Caco-2 (cell line): ENCODE data around the gene TBCCD1. TPM values are rescaled to one million over a fixed set of nuclear protein-coding genes. Genes with fewer than 3 reads are reported as not detected.

Experiments
- BruUV-seq: library from RNA; stranded (reverse); fragments of 400-500 nt; replicated peaks from 2 replicates; lab custom pipeline; 2021; lab: Mats Ljungman, UMichigan
- CTCF ChIA-PET: fragments of 300-600 bp; sonication (Branson Sonifier 250); formaldehyde crosslinking; loops from one replicate; lab custom pipeline; 2022; ENCODE audit warnings: antibody characterized with exemption; lab: Charles Lee
- POLR2A ChIA-PET: fragments of 300-600 bp; sonication (Branson Sonifier 250); formaldehyde crosslinking; loops from one replicate; lab custom pipeline; 2022; ENCODE audit warnings: antibody characterized with exemption; lab: Charles Lee
- DNase-seq, 2 experiments: peaks; one replicate each; pipeline versions ENCODE4 v3.0.0 to v3.0.0-alpha.2; 2020 to 2022
- H3K27me3 ChIP-seq: replicated peaks from 2 replicates; pipeline ENCODE4 v1.6.0; 2011; ENCODE audit warnings: low read length; ENCODE audit not compliant: control insufficient read depth, insufficient read depth
- H3K36me3 ChIP-seq: 2 replicates; pipeline ENCODE4 v1.5.1; 2011; ENCODE audit warnings: low read length; ENCODE audit not compliant: control insufficient read depth, insufficient read depth
- H3K4me1 ChIP-seq: fragments of 250-450 bp; sonication (Bioruptor Pico); 2 replicates; pipeline ENCODE4 v1.5.1; 2020; ENCODE audit warnings: mild to moderate bottlenecking
- H3K4me3 ChIP-seq: 2 replicates; pipeline ENCODE4 v1.5.1; 2011; ENCODE audit warnings: low read depth, mild to moderate bottlenecking, control low read depth, low read length
- H3K9me3 ChIP-seq: fragments of 250-450 bp; sonication (Bioruptor Pico); 2 replicates; pipeline ENCODE4 v1.5.1; 2020; ENCODE audit warnings: mild to moderate bottlenecking, moderate library complexity
- H3K27ac Mint-ChIP-seq: one replicate; pipeline ENCODE4 v1.8.0; 2022; ENCODE audit warnings: mixed read lengths; ENCODE audit not compliant: unreplicated experiment
- H3K27me3 Mint-ChIP-seq: one replicate; pipeline ENCODE4 v1.8.0; 2022; ENCODE audit warnings: mixed read lengths; ENCODE audit not compliant: insufficient read depth, unreplicated experiment
- H3K36me3 Mint-ChIP-seq: one replicate; pipeline ENCODE4 v1.8.0; 2022; ENCODE audit warnings: mild to moderate bottlenecking, mixed read lengths; ENCODE audit not compliant: insufficient read depth, unreplicated experiment
- H3K4me1 Mint-ChIP-seq: one replicate; pipeline ENCODE4 v1.8.0; 2022; ENCODE audit warnings: low read depth, mixed read lengths; ENCODE audit not compliant: unreplicated experiment
- H3K4me3 Mint-ChIP-seq: one replicate; pipeline ENCODE4 v1.8.0; 2022; ENCODE audit warnings: mild to moderate bottlenecking, moderate library complexity, mixed read lengths; ENCODE audit not compliant: unreplicated experiment
- H3K9me3 Mint-ChIP-seq: one replicate; pipeline ENCODE4 v1.8.0; 2022; ENCODE audit warnings: mixed read lengths; ENCODE audit not compliant: unreplicated experiment
- CTCF ChIP-seq, 2 experiments: fragments of 200-600 bp in 1 of 2; IDR thresholded peaks; 1 replicate in 1 of 2; 2 replicates in 1 of 2; pipeline versions ENCODE4 v1.5.1 to v1.8.0; 2011 to 2022; ENCODE audit warnings: antibody characterized with exemption in 1 of 2, control low read depth in 1 of 2, inconsistent platforms in 1 of 2, low read depth in 1 of 2, low read length in 1 of 2, mild to moderate bottlenecking in 1 of 2, moderate library complexity in 1 of 2; ENCODE audit not compliant: insufficient read depth in 1 of 2, severe bottlenecking in 1 of 2, unreplicated experiment in 1 of 2
- intact Hi-C: fragments of 100-400 bp; cut with micrococcal nuclease; formaldehyde crosslinking; loops from one replicate; pipeline ENCODE4 v1.10.0; 2022; ENCODE audit not compliant: unreplicated experiment
- total RNA-seq: library from RNA; stranded (reverse); gene quantifications from 2 replicates; pipeline ENCODE4 v1.2.3, GENCODE V29; 2022

Gene TBCCD1
- total RNA-seq, 1 experiment from 2014 or later, result 14.7 TPM

- Mint-ChIP-seq H3K27me3 (no peaks in the 10 kb centered on the region), H3K4me1 (peaks cover 45% of the 10 kb centered on the region), H3K36me3 (peaks cover 5% of the 10 kb centered on the region), H3K27ac (peak overlapping the region; percentile 96), H3K4me3 (no peak overlapping the region), H3K9me3 (peaks cover 9% of the 10 kb centered on the region)
- intact Hi-C loops, result no loop called here
- Histone ChIP-seq H3K4me3 (no peak overlapping the region), H3K4me1 (peaks cover 56% of the 10 kb centered on the region), H3K27me3 (no peaks in the 10 kb centered on the region), H3K9me3 (no peaks in the 10 kb centered on the region), H3K36me3 (no peaks in the 10 kb centered on the region)
- peak; percentile 50 to 56 for DNase-seq
- no peak for TF ChIP-seq CTCF (IDR thresholded peaks at IDR 0.05; ENCODE audit: insufficient read depth in 1 of 2, low read depth in 1 of 2, low read length in 1 of 2, severe bottlenecking in 1 of 2, unreplicated experiment in 1 of 2)
- CTCF ChIA-PET, result interaction anchor here (1.1 kb wide), 1 partner anchor 17 kb away, joined by 4 read pairs; no protein-coding TSS in a partner anchor
- POLR2A ChIA-PET, result interaction anchor here (0.7 kb wide), 1 partner anchor 40 kb away, joined by 3 read pairs; no protein-coding TSS in a partner anchor
- no TSS peak for BruUV-seq
Observed at GRCh38 chr3:186605561-186606545, 38.7 kb upstream of the TBCCD1 start.

- BruUV-seq, result no TSS peak
- H3K4me1 Mint-ChIP-seq, result peaks cover 51% of the 10 kb centered on the region
- CTCF ChIA-PET, result interaction anchor here (1.1 kb wide), 1 partner anchor 16 kb away, joined by 4 read pairs; no protein-coding TSS in a partner anchor
- Histone ChIP-seq H3K36me3 (no peaks in the 10 kb centered on the region), H3K9me3 (no peaks in the 10 kb centered on the region), H3K4me1 (peaks cover 64% of the 10 kb centered on the region), H3K27me3 (no peaks in the 10 kb centered on the region), H3K4me3 (no peak overlapping the region)
- no peak overlapping the region for H3K4me3 Mint-ChIP-seq
- H3K27me3 Mint-ChIP-seq, result no peaks in the 10 kb centered on the region
- POLR2A ChIA-PET, result no interaction called here
- H3K36me3 Mint-ChIP-seq, result peaks cover 5% of the 10 kb centered on the region
- intact Hi-C loops, result no loop called here
- TF ChIP-seq CTCF (IDR thresholded peaks at IDR 0.05; ENCODE audit: insufficient read depth in 1 of 2, low read depth in 1 of 2, low read length in 1 of 2, severe bottlenecking in 1 of 2, unreplicated experiment in 1 of 2), result no peak
- no peak for DNase-seq
- peaks cover 9% of the 10 kb centered on the region for H3K9me3 Mint-ChIP-seq
- peak overlapping the region; percentile 96 for H3K27ac Mint-ChIP-seq
Observed at GRCh38 chr3:186605078-186605477, 37.9 kb upstream of the TBCCD1 start.

- no peak for DNase-seq
- intact Hi-C loops, result no loop called here
- TF ChIP-seq CTCF (IDR thresholded peaks at IDR 0.05; ENCODE audit: insufficient read depth in 1 of 2, low read depth in 1 of 2, low read length in 1 of 2, severe bottlenecking in 1 of 2, unreplicated experiment in 1 of 2), result no peak
- Histone ChIP-seq H3K4me3 (no peak overlapping the region), H3K4me1 (peaks cover 83% of the 10 kb centered on the region), H3K27me3 (no peaks in the 10 kb centered on the region), H3K36me3 (no peaks in the 10 kb centered on the region), H3K9me3 (no peaks in the 10 kb centered on the region)
- ChIA-PET CTCF (no interaction called here), POLR2A (no interaction called here)
- Mint-ChIP-seq H3K36me3 (peaks cover 12% of the 10 kb centered on the region), H3K9me3 (no peaks in the 10 kb centered on the region), H3K4me3 (no peak overlapping the region), H3K27ac (peak overlapping the region; percentile 96), H3K4me1 (peaks cover 71% of the 10 kb centered on the region), H3K27me3 (no peaks in the 10 kb centered on the region)
- no TSS peak for BruUV-seq
Observed at GRCh38 chr3:186603159-186603558, 36.0 kb upstream of the TBCCD1 start.
